Pulmonary artery endothelial cell (primary cell): ENCODE data around the gene ARMC12. TPM values are rescaled to one million over a fixed set of nuclear protein-coding genes. Genes with fewer than 3 reads are reported as not detected.
"Not testable (repeated sequence)": the region's sequence is repeated elsewhere in the genome, so short reads cannot be mapped to it uniquely, and the experiment has no call there.

Source experiments
- DNase-seq: peaks from one replicate; pipeline ENCODE4 v3.0.0-alpha.2; 2011; ENCODE audit warnings: low read depth, low spot score
- total RNA-seq: library from RNA; depleted of rRNA; stranded (reverse); fragments of >200 nt; gene quantifications from 2 replicates; pipeline ENCODE4 v1.2.3, GENCODE V29; 2014

The ARMC12 gene
- 0.11 and 0.40 TPM in 2 replicates for total RNA-seq

GRCh38 chr6:35736982-35737412 is at the start of gene ARMC12:
ARMC12 (plus strand) TSS chr6:35737032; CDS start chr6:35737109, 77 bp downstream.
- DNase-seq, result no peak

- DNase-seq, result no peak
Measured at GRCh38 chr6:35687658-35688604, 48.9 kb upstream of the ARMC12 start.

- peak; percentile 67 for DNase-seq
Measured at GRCh38 chr6:35688605-35689322, 48.1 kb upstream of the ARMC12 start, which contains the start of gene FKBP5. FKBP5 (minus strand) TSS chr6:35688915; CDS start chr6:35642824, 46,091 bp downstream.

GRCh38 chr6:35690006-35690405 is 46.8 kb upstream of the ARMC12 start:
- not testable (repeated sequence) for DNase-seq

GRCh38 chr6:35690484-35690883 is 46.3 kb upstream of the ARMC12 start:
- DNase-seq, result no peak

- DNase-seq, result no peak
Measured at GRCh38 chr6:35691027-35691824, 45.6 kb upstream of the ARMC12 start.

GRCh38 chr6:35694462-35694861 is 42.4 kb upstream of the ARMC12 start:
- no peak for DNase-seq

- DNase-seq, result not testable (repeated sequence)
Measured at GRCh38 chr6:35698430-35698829, 38.4 kb upstream of the ARMC12 start.

- DNase-seq, result no peak
Measured at GRCh38 chr6:35698858-35699257, 38.0 kb upstream of the ARMC12 start.

- DNase-seq, result no peak
Measured at GRCh38 chr6:35703554-35703953, 33.3 kb upstream of the ARMC12 start.

GRCh38 chr6:35706468-35706867 is 30.4 kb upstream of the ARMC12 start:
- DNase-seq, result no peak

- DNase-seq, result no peak
Measured at GRCh38 chr6:35707714-35708407, 29.0 kb upstream of the ARMC12 start.

- DNase-seq, result no peak
Measured at GRCh38 chr6:35708585-35708984, 28.2 kb upstream of the ARMC12 start.

- DNase-seq, result no peak
Measured at GRCh38 chr6:35710241-35710847, 26.5 kb upstream of the ARMC12 start.

- no peak for DNase-seq
Measured at GRCh38 chr6:35711731-35712130, 25.1 kb upstream of the ARMC12 start.

GRCh38 chr6:35713006-35713767 is 23.6 kb upstream of the ARMC12 start:
- no peak for DNase-seq

- DNase-seq, result no peak
Measured at GRCh38 chr6:35716798-35717197, 20.0 kb upstream of the ARMC12 start.

- no peak for DNase-seq
Measured at GRCh38 chr6:35717449-35718374, 19.1 kb upstream of the ARMC12 start.

GRCh38 chr6:35718375-35718736 is 18.5 kb upstream of the ARMC12 start:
- no peak for DNase-seq
